Fibroblast of lung (primary cell): ENCODE measurements around the gene AGAP1. TPM values are rescaled to one million over a fixed set of nuclear protein-coding genes. Genes with fewer than 3 reads are reported as not detected.

Experiments
- DNase-seq, 2 donors: peaks; one replicate each; pipeline versions ENCODE4 v3.0.0 to v3.0.0-alpha.2; 2010; ENCODE audit warnings: low read depth in 2 of 2
- H2AFZ ChIP-seq: 2 replicates; pipeline ENCODE4 v1.5.1; 2012; ENCODE audit warnings: low read length, control low read depth, inconsistent platforms
- H3K27ac ChIP-seq: 2 replicates; pipeline ENCODE4 v1.5.1; 2011; ENCODE audit warnings: low read length, control low read depth; ENCODE audit not compliant: insufficient read depth
- H3K27me3 ChIP-seq: 2 replicates; pipeline ENCODE4 v1.5.1; 2011; ENCODE audit warnings: mild to moderate bottlenecking, low read length; ENCODE audit not compliant: control insufficient read depth, insufficient read depth
- H3K36me3 ChIP-seq: 2 replicates; pipeline ENCODE4 v1.5.1; 2011; ENCODE audit warnings: low read length; ENCODE audit not compliant: control insufficient read depth, insufficient read depth
- H3K4me1 ChIP-seq: 2 replicates; pipeline ENCODE4 v1.5.1; 2011; ENCODE audit warnings: low read length; ENCODE audit not compliant: control insufficient read depth, insufficient read depth; ENCODE audit errors: extremely low read depth
- H3K4me2 ChIP-seq: 2 replicates; pipeline ENCODE4 v1.5.1; 2011; ENCODE audit warnings: low read length, control low read depth; ENCODE audit not compliant: insufficient read depth; ENCODE audit errors: extremely low read depth
- H3K4me3 ChIP-seq, 4 experiments: fragments of 200-600 bp in 1 of 4; sonication (generic) in 1 of 4; replicated peaks in 1 of 4; 2 replicates each; pipeline ENCODE4 v1.5.1; 2011 to 2016; ENCODE audit warnings: low read length in 4 of 4, low read depth in 3 of 4, mild to moderate bottlenecking in 3 of 4, control low read depth in 2 of 4, inconsistent platforms in 1 of 4, mixed read lengths in 1 of 4; ENCODE audit not compliant: insufficient read depth in 1 of 4; ENCODE audit errors: control extremely low read depth in 1 of 4
- H3K79me2 ChIP-seq: 2 replicates; pipeline ENCODE4 v1.5.1; 2012; ENCODE audit warnings: mild to moderate bottlenecking, low read length, inconsistent platforms; ENCODE audit not compliant: control insufficient read depth, insufficient read depth
- H3K9ac ChIP-seq: 2 replicates; pipeline ENCODE4 v1.5.1; 2011; ENCODE audit warnings: mild to moderate bottlenecking, low read length, control low read depth; ENCODE audit not compliant: insufficient read depth
- H3K9me3 ChIP-seq: 2 replicates; pipeline ENCODE4 v1.5.1; 2012; ENCODE audit warnings: low read depth, low read length; ENCODE audit not compliant: control insufficient read depth, insufficient read depth
- H4K20me1 ChIP-seq: 2 replicates; pipeline ENCODE4 v1.5.1; 2011; ENCODE audit warnings: low read length; ENCODE audit not compliant: control insufficient read depth, insufficient read depth; ENCODE audit errors: extremely low read depth
- CTCF ChIP-seq, 2 donors: IDR thresholded peaks in 1 of 2; conservative IDR thresholded peaks in 1 of 2; 1 replicate in 1 of 2; 2 replicates in 1 of 2; pipeline ENCODE4 v1.5.1; 2011 to 2012; ENCODE audit warnings: low read length in 2 of 2, control low read depth in 1 of 2, inconsistent platforms in 1 of 2, low read depth in 1 of 2, mild to moderate bottlenecking in 1 of 2
- EZH2 ChIP-seq: IDR thresholded peaks from 2 replicates; pipeline ENCODE4 v1.5.1; 2012; ENCODE audit warnings: low read length, control low read depth, mild to moderate bottlenecking; ENCODE audit errors: missing control alignments
- polyA plus RNA-seq, 2 donors: library from polyadenylated mRNA; depleted of rRNA in 1 of 2; stranded (reverse) in 1 of 2; unstranded in 1 of 2; fragments of >200 nt; gene quantifications; 2 replicates each; pipeline ENCODE4 v1.2.1, GENCODE V29; 2011 to 2012; ENCODE audit warnings: missing spikeins in 1 of 2
- total RNA-seq: library from RNA; depleted of rRNA; stranded (reverse); fragments of >200 nt; gene quantifications from 2 replicates; pipeline ENCODE4 v1.2.1, GENCODE V29; 2014

AGAP1 gene
- total and polyA plus RNA-seq, 2 donors (not counting 1 experiment from before 2014, with no cell fraction given): 10.6 to 14.0 TPM

- TF ChIP-seq EZH2: no peak
- H3K79me2 ChIP-seq: peaks cover 33% of the 10 kb centered on the region
- no peaks in the 10 kb centered on the region for H4K20me1 ChIP-seq
- H2AFZ ChIP-seq: peak overlapping the region; percentile 92
- H3K4me2 ChIP-seq: peak overlapping the region; percentile 98
- H3K9ac ChIP-seq: peak overlapping the region; percentile 69
- H3K36me3 ChIP-seq: no peaks in the 10 kb centered on the region
- H3K27ac ChIP-seq: peak overlapping the region; percentile 6
- no peaks in the 10 kb centered on the region for H3K9me3 ChIP-seq
- peak overlapping the region; percentile 27 to 61 (median 48) for H3K4me3 ChIP-seq
- no peaks in the 10 kb centered on the region for H3K27me3 ChIP-seq
- peaks cover 12% of the 10 kb centered on the region for H3K4me1 ChIP-seq
- DNase-seq: peak; percentile 47 to 60
These were observed 455 bp upstream of the AGAP1 start for GRCh38 chr2:235493402-235493774.

GRCh38 chr2:235494716-235495372, 1.0 kb downstream of the AGAP1 start:
- Histone ChIP-seq H3K4me3 (peak overlapping the region; percentile 63 to 78 (median 72)), H3K27ac (peak overlapping the region; percentile 51), H2AFZ (peak overlapping the region; percentile 55), H3K27me3 (no peaks in the 10 kb centered on the region), H3K9me3 (no peaks in the 10 kb centered on the region), H3K4me1 (peaks cover 12% of the 10 kb centered on the region), H3K9ac (peak overlapping the region; percentile 69), H3K4me2 (peak overlapping the region; percentile 97), H4K20me1 (no peaks in the 10 kb centered on the region), H3K79me2 (peaks cover 45% of the 10 kb centered on the region), H3K36me3 (no peaks in the 10 kb centered on the region)
- peak; percentile 40 to 63 for DNase-seq
- TF ChIP-seq CTCF (conservative IDR thresholded peaks at IDR 0.05 in 1 of 2, IDR thresholded peaks at IDR 0.05 in 1 of 2; ENCODE audit: low read depth in 1 of 2, low read length in 2 of 2) (peak in 1 of 2 donors; percentile 3), EZH2 (no peak)

GRCh38 chr2:235495373-235496238, 1.8 kb downstream of the AGAP1 start:
- no peaks in the 10 kb centered on the region for H3K9me3 ChIP-seq
- peak overlapping the region; percentile 63 to 78 (median 72) for H3K4me3 ChIP-seq
- H3K4me2 ChIP-seq: peak overlapping the region; percentile 97
- no peaks in the 10 kb centered on the region for H3K36me3 ChIP-seq
- H3K27ac ChIP-seq: peak overlapping the region; percentile 51
- peaks cover 53% of the 10 kb centered on the region for H3K79me2 ChIP-seq
- no peaks in the 10 kb centered on the region for H4K20me1 ChIP-seq
- DNase-seq: no peak
- H2AFZ ChIP-seq: peak overlapping the region; percentile 55
- no peaks in the 10 kb centered on the region for H3K27me3 ChIP-seq
- peaks cover 12% of the 10 kb centered on the region for H3K4me1 ChIP-seq
- no peak for TF ChIP-seq CTCF (conservative IDR thresholded peaks at IDR 0.05 in 1 of 2, IDR thresholded peaks at IDR 0.05 in 1 of 2; ENCODE audit: low read depth in 1 of 2, low read length in 2 of 2)
- no peak for TF ChIP-seq EZH2
- peak overlapping the region; percentile 69 for H3K9ac ChIP-seq
